Forelimb muscle (tissue), 1 donor: Measurements from ENCODE around the gene MTERF4. TPM values are rescaled to one million over a fixed set of nuclear protein-coding genes. Genes with fewer than 3 reads are reported as not detected.
"Not testable (repeated sequence)": the region's sequence is repeated elsewhere in the genome, so short reads cannot be mapped to it uniquely, and the experiment has no call there.

Experiments used
- DNase-seq: peaks from one replicate; pipeline ENCODE4 v3.0.0-alpha.2; 2013; ENCODE audit warnings: low read depth
- polyA plus RNA-seq: library from polyadenylated mRNA; unstranded; fragments of 120-200 nt; gene quantifications from one replicate; pipeline ENCODE4 v1.2.1, GENCODE V29; 2013; ENCODE audit not compliant: insufficient read length

MTERF4 gene
- polyA plus RNA-seq, 1 donor: 38.3 TPM

GRCh38 chr2:241111440-241111805, 9.3 kb upstream of the MTERF4 start:
- DNase-seq: no peak

DNA sequence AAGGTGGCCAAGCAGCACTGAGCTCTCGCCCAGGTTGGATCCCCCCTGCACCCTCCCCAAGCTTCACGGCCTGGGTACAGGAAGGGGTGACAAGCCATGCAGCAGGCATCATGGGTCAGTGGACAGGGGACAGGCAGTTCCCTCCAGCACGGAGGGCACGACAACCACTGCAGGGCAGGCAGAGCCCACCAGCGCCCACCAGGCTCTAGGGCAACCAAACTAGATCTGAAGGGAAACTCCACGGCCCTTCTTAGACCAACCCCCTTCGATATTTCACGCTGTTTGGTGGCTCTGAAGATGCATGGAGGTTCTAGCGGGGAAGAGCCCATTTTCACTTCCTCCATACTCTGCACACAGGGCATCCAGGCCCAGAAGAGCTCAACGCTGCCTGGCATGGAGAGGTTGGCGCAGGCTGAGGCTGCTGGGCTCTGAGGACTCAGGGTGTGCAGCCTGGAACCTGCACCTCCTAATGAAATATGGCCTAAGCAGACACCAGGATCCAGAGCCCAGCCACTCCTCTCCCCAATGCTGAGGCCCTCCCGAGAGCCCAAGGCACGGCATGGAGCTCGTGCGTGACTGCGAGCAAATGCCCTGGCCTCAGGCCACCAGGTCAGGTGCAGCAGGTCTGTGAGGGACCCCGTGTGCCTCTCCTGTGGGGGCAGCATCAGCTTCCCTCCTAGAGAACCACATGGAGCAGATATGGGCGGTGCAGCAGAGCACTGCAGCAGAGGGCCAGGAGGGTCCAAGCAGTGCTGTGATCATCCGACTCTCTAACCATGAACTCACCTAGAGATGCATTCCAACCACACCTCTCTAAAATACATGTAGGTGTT, 8.7 kb upstream of the MTERF4 start:
- DNase-seq: no peak

GRCh38 chr2:241110089-241110606, 8.1 kb upstream of the MTERF4 start:
- DNase-seq: no peak

GRCh38 chr2:241109210-241110088, 7.4 kb upstream of the MTERF4 start:
- no peak for DNase-seq

- DNase-seq: no peak
Observed at GRCh38 chr2:241108271-241109209, 6.5 kb upstream of the MTERF4 start.

DNA sequence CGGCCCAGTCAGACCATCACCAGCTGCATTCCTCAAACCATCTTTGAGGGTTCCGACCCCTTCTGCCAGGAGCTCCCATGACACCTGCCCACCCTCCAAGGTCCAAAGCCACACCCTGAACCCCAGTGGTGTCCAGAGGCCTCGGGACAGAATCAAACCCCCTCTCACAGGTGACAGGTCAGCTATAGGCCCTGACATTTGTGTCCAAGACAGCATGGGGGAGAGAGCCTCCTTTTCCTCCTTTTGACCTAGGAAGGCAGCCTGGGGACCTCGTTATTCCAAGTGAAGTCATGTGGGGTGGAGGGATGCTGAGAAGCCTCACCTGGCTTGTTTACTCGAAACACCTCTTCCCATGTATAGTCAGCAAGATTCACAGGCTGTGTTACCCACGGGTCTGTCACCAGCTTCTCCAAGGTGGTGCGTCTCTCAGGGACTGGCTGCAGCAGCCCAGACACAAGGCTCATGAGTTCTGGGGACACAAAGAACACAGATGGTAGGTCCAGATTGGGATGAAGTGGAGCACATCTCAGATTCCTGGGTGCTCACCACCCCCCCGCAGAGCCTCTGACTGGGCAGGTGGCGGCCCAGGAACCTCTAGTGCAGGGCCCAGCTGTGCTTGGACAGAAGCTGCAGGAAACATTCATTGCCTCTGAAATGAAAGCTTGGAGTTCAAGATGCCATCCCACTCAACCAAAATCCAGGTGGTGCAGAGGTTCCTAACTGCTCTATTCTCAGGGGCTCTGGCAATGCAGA, 5.1 kb upstream of the MTERF4 start:
- no peak for DNase-seq

DNA sequence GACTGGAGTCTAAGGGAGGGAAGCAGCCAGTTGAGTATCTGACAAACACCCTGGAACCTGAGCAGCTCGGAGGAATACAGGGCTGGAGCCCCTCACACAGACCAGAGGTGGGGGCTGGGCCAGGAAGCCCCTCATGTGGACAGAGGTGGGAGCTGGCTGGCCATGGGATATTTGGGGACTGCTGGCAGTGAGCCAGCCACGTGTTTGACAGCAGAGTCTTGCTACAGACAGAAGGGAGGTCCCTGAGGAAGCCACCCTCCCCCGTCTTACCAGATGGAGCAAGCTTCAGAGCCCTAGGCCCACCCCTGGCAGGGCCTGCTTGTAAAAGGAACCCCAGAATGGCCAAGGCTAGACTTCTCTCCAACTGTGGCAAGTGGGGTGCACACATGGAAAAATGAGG, 3.6 kb upstream of the MTERF4 start:
- no peak for DNase-seq

DNA sequence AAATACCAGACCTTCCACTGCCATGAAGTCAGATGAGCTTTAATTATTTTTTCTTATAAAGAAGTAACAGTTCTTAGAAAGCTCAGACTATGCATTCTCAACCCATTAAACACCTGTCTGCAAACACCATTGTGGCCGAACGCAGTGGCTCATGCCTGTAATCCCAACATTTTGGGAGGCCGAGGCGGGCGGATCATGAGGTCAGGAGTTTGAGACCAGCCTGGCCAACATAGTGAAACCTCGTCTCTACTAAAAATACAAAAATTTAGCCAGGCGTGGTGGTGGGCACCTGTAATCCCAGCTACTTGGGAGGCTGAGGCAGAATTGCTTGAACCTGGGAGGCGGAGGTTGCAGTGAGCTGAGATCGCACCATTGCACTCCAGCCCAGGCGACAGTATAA, 2.5 kb upstream of the MTERF4 start:
- not testable (repeated sequence) for DNase-seq

DNA sequence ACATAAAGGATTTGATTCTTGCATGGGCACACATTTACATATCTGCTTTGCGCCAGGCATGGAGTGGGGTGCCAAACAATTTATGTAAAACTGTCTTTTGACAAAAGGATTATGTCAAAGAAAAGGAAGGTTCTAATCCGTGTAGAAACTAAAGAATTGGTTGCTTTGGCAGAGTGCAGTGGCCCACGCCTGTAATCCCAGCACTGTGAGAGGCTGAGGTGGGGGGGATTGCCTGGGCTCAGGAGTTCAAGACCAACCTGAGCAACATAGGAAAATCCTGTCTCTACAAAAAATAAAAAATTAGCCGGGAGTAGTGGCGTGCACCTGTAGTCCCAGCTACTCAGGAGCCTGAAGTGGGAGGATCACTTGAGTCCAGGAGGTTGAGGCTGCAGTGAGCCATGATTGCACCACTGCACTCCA, 1.1 kb upstream of the MTERF4 start:
- DNase-seq: no peak

DNA sequence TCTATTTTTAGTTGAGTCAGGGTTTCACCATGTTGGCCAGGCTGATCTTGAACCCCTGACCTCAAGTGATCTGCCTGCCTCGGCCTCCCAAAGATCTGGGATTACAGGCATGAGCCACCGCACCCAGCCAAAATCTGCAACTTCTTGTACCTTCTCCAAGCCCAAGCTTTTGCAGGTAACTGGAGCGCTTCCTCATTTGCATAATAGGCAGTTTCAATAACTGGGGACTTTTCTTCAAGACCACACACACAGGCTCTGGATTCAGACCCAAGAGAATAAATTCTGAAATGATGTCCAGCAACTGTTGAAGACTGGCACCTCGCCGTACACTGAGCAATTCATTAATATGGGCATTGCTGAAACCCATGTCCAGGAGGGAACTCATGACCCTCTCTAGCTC, 2.8 kb downstream of the MTERF4 start:
- no peak for DNase-seq

DNA sequence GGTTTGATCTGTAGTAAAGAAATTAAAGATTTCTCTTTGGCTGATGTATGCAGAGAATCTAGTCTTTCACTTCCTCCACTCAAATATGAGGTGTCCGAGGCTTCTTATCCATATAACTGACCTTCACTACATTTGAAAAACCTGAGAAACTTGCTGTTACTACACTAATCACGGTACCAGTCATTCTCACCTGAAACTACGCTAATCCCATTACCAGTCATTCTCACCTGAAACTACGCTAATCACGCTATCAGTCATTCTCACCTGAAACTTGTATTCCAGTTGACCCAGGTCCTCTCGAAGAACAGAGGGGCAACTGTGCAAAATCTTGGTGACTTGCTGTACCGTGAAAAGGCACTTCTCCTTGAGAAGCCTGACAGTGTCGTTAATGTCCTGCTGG, 5.1 kb downstream of the MTERF4 start:
- no peak for DNase-seq

- no peak for DNase-seq
Observed at GRCh38 chr2:241095594-241096290, 6.3 kb downstream of the MTERF4 start.

DNA sequence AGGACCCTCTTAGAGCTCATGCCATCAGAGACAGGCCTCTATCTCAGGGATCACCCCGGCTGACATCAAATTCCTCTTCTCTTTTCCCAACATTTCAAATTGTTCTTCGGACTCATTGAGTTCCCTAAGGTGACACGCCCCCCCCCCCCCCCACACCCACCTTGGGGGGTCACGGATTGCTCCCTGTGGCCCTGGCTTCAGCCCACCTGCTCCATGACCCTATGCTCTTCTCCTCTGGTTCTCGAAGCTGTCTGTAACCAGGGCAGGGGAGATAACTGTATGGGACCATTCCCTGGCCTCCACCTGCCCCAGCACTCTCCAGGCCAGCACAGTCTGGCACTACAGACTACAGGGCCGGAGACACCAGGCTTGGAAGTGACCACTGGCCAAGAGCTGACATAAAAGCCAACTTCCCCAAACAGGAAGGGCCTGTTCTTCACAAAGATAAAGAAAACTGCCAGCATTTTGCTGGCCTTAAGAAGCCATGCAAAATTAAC, 7.1 kb downstream of the MTERF4 start:
- DNase-seq: no peak

DNA sequence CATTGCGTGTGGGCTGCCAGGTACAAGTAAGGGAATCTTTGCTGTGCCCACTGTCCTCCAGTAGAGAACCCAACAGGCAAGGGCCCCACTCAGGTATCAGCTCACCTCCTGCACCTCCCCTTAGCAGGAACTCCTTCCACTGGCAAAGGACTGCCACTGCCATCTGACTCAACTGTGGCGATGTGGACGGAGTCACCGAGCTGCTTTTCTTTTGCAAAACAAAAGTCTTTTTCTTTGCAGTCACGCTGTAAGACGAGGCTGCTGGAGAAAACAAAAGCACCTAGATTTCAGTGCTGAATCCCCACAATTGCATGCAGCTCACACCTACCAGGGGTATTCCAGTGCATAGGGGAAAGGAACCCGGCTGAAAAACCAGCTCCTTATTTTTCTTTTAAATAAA, 7.9 kb downstream of the MTERF4 start:
- no peak for DNase-seq

GRCh38 chr2:241093133-241093781, 8.8 kb downstream of the MTERF4 start:
- not testable (repeated sequence) for DNase-seq

- DNase-seq: no peak
Observed at GRCh38 chr2:241092677-241093076, 9.4 kb downstream of the MTERF4 start.

GRCh38 chr2:241091734-241092445, 10.2 kb downstream of the MTERF4 start:
- DNase-seq: no peak

DNA sequence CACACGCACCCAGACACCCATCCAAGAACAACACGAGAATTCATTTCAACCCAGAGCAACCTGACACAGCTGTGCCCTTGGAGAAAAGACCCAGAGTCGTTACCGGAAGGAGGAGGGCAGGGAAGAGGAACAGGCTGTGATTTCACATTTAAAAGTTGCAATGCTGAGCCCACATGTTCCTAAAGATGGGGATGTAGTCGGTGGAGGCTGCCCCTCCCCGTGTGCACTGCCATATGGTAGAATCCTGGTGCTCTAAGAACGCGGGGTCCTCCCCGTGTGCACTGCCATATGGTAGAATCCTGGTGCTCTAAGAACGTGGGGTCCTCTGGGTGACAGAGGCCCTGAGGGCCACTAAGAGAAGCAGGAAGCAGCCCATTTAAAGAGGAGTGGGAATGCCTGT, 10.9 kb downstream of the MTERF4 start:
- DNase-seq: no peak
